Inflammatory macrophage (primary cell): ENCODE results near the gene FCHSD2.

Experiments
- DNase-seq, 2 donors: peaks; one replicate each; pipeline ENCODE4 v3.0.0-alpha.2; 2020 to 2022

FCHSD2 gene

GRCh38 chr11:72831521-72832300 lies 310.4 kb downstream of the FCHSD2 start:
- DNase-seq, result peak; percentile 73 to 76

- DNase-seq, result no peak
Measured at GRCh38 chr11:72829884-72830533, 312.1 kb downstream of the FCHSD2 start.

- DNase-seq, result no peak
Measured at GRCh38 chr11:72829178-72829577, 312.9 kb downstream of the FCHSD2 start.

GRCh38 chr11:72828692-72829101 lies 313.4 kb downstream of the FCHSD2 start:
- no peak for DNase-seq

GRCh38 chr11:72828081-72828567 lies 314.0 kb downstream of the FCHSD2 start:
- peak; percentile 54 to 63 for DNase-seq

- DNase-seq, result peak; percentile 43 to 45
Measured at GRCh38 chr11:72827656-72828055, 314.5 kb downstream of the FCHSD2 start.

- no peak for DNase-seq
Measured at GRCh38 chr11:72826942-72827480, 315.1 kb downstream of the FCHSD2 start.

- DNase-seq, result no peak
Measured at GRCh38 chr11:72826191-72826941, 315.8 kb downstream of the FCHSD2 start.

- no peak for DNase-seq
Measured at GRCh38 chr11:72825661-72826060, 316.5 kb downstream of the FCHSD2 start.

- DNase-seq, result no peak
Measured at GRCh38 chr11:72824811-72825505, 317.2 kb downstream of the FCHSD2 start.

GRCh38 chr11:72824020-72824419 lies 318.1 kb downstream of the FCHSD2 start:
- no peak for DNase-seq

GRCh38 chr11:72823105-72823804 lies 318.9 kb downstream of the FCHSD2 start:
- DNase-seq, result no peak

GRCh38 chr11:72821920-72822799 lies 320.0 kb downstream of the FCHSD2 start:
- peak; percentile 61 to 64 for DNase-seq

GRCh38 chr11:72821221-72821919 lies 320.7 kb downstream of the FCHSD2 start:
- DNase-seq, result no peak

- no peak for DNase-seq
Measured at GRCh38 chr11:72820439-72821139, 321.5 kb downstream of the FCHSD2 start.

- no peak for DNase-seq
Measured at GRCh38 chr11:72818971-72819370, 323.1 kb downstream of the FCHSD2 start.

- no peak for DNase-seq
Measured at GRCh38 chr11:72817966-72818365, 324.2 kb downstream of the FCHSD2 start.

- DNase-seq, result no peak
Measured at GRCh38 chr11:72816404-72816990, 325.6 kb downstream of the FCHSD2 start.

GRCh38 chr11:72815110-72815618 lies 327.0 kb downstream of the FCHSD2 start:
- DNase-seq, result no peak
